Measurements from ENCODE around the gene SERPINB1. TPM values are rescaled to one million over a fixed set of nuclear protein-coding genes. Genes with fewer than 3 reads are reported as not detected.

SERPINB1 gene
- polyA plus RNA-seq, 2 of the 4 experiments (the other 2 are of a cell fraction) = 52.7 to 135 TPM

- TF ChIP-seq CHD4 (IDR thresholded peaks at IDR 0.05; ENCODE audit: borderline replicate concordance) (no peak), BCL3 (IDR thresholded peaks at IDR 0.05) (no peak), POLR2AphosphoS2 (conservative IDR thresholded peaks at IDR 0.05; ENCODE audit: low read length) (no peak), HEYL (CRISPR knock-in tag; IDR thresholded peaks at IDR 0.05) (no peak), KDM5A (IDR thresholded peaks at IDR 0.05) (no peak), ZSCAN20 (CRISPR knock-in tag; IDR thresholded peaks at IDR 0.05) (no peak)
- TF ChIP-seq, protein P1, sequence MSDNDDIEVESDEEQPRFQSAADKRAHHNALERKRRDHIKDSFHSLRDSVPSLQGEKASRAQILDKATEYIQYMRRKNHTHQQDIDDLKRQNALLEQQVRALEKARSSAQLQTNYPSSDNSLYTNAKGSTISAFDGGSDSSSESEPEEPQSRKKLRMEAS (IDR thresholded peaks at IDR 0.05) = peak; percentile 44; the same call in 1 of the 2 replicates
- ChIA-PET POLR2A (interaction anchor here (0.7 to 1.5 kb wide), 5 partner anchors 12 to 131 kb away, joined by 3 to 6 read pairs (median 3); partner anchors contain the start of gene SERPINB1), CTCF (interaction anchor here (1.1 to 5.8 kb wide), 7 partner anchors 12 to 75 kb away, joined by 3 to 44 read pairs (median 3); partner anchors contain the start of gene SERPINB1)
- H3K9me3 ChIP-seq = no peaks in the 10 kb centered on the region
- no peak overlapping the region for H3K4me3 ChIP-seq
- peaks cover 46% of the 10 kb centered on the region for H3K4me1 ChIP-seq
- WGBS (ENCODE audit: missing lambda C conversion rate) = 14% methylated on average over 16 of the region's 18 CpGs
- ATAC-seq (peak; percentile 77 to 83), DNase-seq (ENCODE audit: low read depth in 1 of 2, low spot score in 1 of 2) (peak; percentile 57 to 83), FAIRE-seq (no peak)
- peak overlapping the region; percentile 80 to 94 for H3K27ac ChIP-seq
- H3K4me2 ChIP-seq = peak overlapping the region; percentile 74
Measured at GRCh38 chr6:2857580-2858337, 16.1 kb upstream of the SERPINB1 start.

- H3K9me3 ChIP-seq = no peaks in the 10 kb centered on the region
- CTCF ChIA-PET = interaction anchor here (1.1 to 5.8 kb wide), 7 partner anchors 11 to 76 kb away, joined by 3 to 44 read pairs (median 3); partner anchors contain the start of gene SERPINB1
- DNase-seq (ENCODE audit: low read depth in 1 of 2, low spot score in 1 of 2) = no peak
- peak overlapping the region; percentile 80 to 94 for H3K27ac ChIP-seq
- POLR2A ChIA-PET = interaction anchor here (1.0 to 1.5 kb wide), 4 partner anchors 11 to 132 kb away, joined by 3 to 6 read pairs (median 4); partner anchors contain the start of gene SERPINB1
- TF ChIP-seq RARB (CRISPR knock-in tag; IDR thresholded peaks at IDR 0.05) (no peak), RCOR1 (IDR thresholded peaks at IDR 0.05; ENCODE audit: low read depth, low read length) (no peak), HEYL (CRISPR knock-in tag; IDR thresholded peaks at IDR 0.05) (no peak), MAZ (IDR thresholded peaks at IDR 0.05; ENCODE audit: borderline replicate concordance, low read depth, low read length) (no peak), ZNF302 (CRISPR knock-in tag; IDR thresholded peaks at IDR 0.05) (no peak), TP53 (CRISPR knock-in tag; IDR thresholded peaks at IDR 0.05) (no peak), ESRRA (IDR thresholded peaks at IDR 0.05; ENCODE audit: borderline replicate concordance, low read length) (no peak), JUNB (IDR thresholded peaks at IDR 0.05) (no peak), EHF (CRISPR knock-in tag; IDR thresholded peaks at IDR 0.05) (no peak), ZSCAN20 (CRISPR knock-in tag; IDR thresholded peaks at IDR 0.05) (no peak), CBX8 (IDR thresholded peaks at IDR 0.05) (no peak), HDAC2 (IDR thresholded peaks at IDR 0.05) (no peak), SMC3 (IDR thresholded peaks at IDR 0.05) (no peak), RFX5 (IDR thresholded peaks at IDR 0.05) (no peak), CTCF (IDR thresholded peaks at IDR 0.05) (no peak), JUN (IDR thresholded peaks at IDR 0.05) (no peak), REST (IDR thresholded peaks at IDR 0.05) (no peak), HOXB13 (CRISPR knock-in tag; IDR thresholded peaks at IDR 0.05; ENCODE audit: low read depth) (no peak)
- TF ChIP-seq, protein P2, sequence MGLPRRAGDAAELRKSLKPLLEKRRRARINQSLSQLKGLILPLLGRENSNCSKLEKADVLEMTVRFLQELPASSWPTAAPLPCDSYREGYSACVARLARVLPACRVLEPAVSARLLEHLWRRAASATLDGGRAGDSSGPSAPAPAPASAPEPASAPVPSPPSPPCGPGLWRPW (IDR thresholded peaks at IDR 0.05) = no peak
- TF ChIP-seq, protein P1 (IDR thresholded peaks at IDR 0.05) = no peak
- ATAC-seq = no peak
- WGBS (ENCODE audit: missing lambda C conversion rate) = 72% methylated on average over 7 of the region's 7 CpGs
- H3K4me3 ChIP-seq = no peak overlapping the region
- H3K4me2 ChIP-seq = peak overlapping the region; percentile 74
- no peak for FAIRE-seq
- peaks cover 47% of the 10 kb centered on the region for H3K4me1 ChIP-seq
Measured at GRCh38 chr6:2857185-2857579, 15.5 kb upstream of the SERPINB1 start.

Data from A549 (cell line).